Posterior vena cava (tissue), 2 donors: ENCODE results near the gene KBTBD7. TPM values are rescaled to one million over a fixed set of nuclear protein-coding genes. Genes with fewer than 3 reads are reported as not detected.
"Not testable (repeated sequence)": the region's sequence is repeated elsewhere in the genome, so short reads cannot be mapped to it uniquely, and the experiment has no call there.

Source experiments
- DNase-seq: peaks from one replicate; pipeline ENCODE4 v3.0.0-alpha.2; 2020; ENCODE audit warnings: low spot score
- intact Hi-C, 2 donors: fragments of 100-400 bp; cut with DNase I; formaldehyde crosslinking; loops; one replicate each; pipeline versions ENCODE4 v1.14.1 to v1.14.2; 2022 to 2023
- total RNA-seq, 2 donors: library from RNA; stranded (reverse); fragmentation: NEBNext Ultra II Directional; extraction: Animal tissue kit (Norgen Biotek cat#: 25700); gene quantifications; one replicate each; pipeline ENCODE4 v1.2.1, GENCODE V29; 2021
- donor health status: DM: yes; HTN: yes; CAD: no.
- donor health status: DM: yes; HTN: yes; CAD: no.

KBTBD7 gene
- total RNA-seq, 2 donors from 2014 or later = 4.6 to 5.9 TPM

DNA sequence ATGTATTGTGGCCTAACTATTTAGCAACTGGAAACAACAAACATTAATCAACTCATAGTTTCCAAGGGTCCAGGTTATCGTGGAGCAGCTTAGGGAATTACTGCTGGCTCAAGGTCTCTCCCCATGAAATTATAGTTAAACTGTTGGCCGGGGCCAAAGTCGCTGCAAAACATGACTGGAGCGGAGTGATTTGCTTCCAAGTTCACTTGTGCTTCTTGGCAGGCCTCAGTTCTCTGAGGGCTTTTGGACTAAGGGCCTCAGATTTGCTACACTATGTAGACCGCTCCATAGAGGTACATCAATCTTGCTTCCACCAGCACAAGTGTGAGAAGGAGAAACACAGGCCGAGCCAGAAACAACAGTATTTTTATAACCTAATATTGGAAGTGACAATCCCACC lies 9.4 kb upstream of the KBTBD7 start:
- intact Hi-C loops = no loop called here
- no peak for DNase-seq

DNA sequence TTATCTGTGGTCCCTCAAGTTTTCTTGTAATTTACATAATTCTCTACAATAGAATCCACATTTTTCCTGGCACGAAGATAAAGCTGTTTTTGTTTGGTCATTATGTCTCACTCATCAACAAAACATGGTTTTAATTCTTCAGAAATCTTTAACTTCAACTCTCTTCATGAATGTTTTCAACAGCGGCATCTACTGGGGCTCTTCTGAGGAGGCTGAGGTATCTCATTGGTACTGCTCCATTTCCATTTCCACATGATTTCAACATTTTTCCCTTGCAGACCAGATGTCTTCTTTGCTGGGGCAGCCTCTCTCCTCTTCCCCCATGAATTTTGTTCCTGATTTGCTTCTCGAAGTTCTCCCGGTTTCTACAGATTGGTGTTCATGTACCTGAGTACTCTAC lies 5.8 kb upstream of the KBTBD7 start:
- no peak for DNase-seq
- intact Hi-C loops = no loop called here

GRCh38 chr13:41199526-41199925 lies 5.2 kb upstream of the KBTBD7 start:
- DNase-seq = no peak
- intact Hi-C loops = no loop called here

GRCh38 chr13:41199079-41199478 lies 4.7 kb upstream of the KBTBD7 start:
- intact Hi-C loops = no loop called here

DNA sequence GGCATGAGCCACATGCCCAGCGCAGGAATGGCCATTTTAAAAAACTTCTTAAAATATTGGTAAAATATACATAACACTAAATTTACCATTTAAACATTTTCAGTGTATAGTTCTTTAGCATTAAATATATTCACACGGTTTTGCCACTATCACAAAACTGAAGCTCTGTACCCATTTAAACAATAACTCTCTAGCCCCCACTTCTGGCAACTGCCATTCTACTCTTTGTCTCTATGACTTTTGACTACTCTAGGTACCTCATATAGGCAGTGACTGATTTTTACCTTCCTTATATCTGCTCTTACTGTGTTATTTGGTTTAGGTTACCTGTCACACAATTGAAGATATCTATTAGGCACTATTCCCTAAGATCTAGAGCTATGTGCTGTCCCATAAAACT lies 2.3 kb upstream of the KBTBD7 start:
- intact Hi-C loops = no loop called here

More at GRCh38 chr13:41199079-41199478, 4.7 kb upstream of the KBTBD7 start:
- no peak for DNase-seq

DNA sequence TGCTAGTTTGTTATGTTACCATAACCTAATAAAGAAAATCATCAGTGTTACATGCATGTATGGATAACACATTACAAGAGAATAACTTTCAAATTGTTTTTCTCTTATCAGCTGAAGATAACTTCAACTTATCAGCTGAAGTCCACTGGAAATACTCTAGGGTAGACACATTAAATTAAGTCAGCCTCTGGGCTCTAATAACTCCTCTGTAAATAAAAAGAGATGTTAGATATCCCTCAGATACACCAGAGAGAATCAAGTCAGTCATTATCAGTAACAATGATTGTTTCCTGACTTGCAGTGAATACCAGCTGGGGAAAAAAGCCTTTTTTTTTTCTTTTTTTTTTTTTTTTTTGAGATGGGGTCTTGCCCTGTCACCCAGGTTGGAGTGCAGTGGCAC lies 1.6 kb upstream of the KBTBD7 start:
- intact Hi-C loops = no loop called here
- no peak for DNase-seq

More for the DNA sequence above, 2.3 kb upstream of the KBTBD7 start:
- no peak for DNase-seq

DNA sequence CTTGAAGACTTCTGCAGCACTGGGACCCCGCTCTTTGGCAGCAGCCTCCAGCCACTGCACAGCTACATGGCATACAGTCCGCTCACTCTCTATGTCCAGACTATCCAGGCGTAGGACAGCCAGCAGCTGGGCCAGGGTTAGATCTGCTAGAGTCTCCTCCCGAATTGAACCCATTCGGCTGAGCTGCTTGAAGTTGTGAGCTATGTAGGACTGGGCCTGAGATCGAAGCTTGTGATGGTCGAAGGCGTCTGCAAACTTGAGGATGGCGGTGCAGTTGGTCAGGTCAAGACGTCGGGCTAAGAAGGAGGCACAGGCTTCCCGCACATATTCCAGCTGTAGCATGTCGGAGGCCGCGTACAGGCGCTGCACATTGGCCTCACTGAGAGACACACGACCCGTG lies 900 bp downstream of the KBTBD7 start:
- no peak for DNase-seq
- intact Hi-C loops = no loop called here

DNA sequence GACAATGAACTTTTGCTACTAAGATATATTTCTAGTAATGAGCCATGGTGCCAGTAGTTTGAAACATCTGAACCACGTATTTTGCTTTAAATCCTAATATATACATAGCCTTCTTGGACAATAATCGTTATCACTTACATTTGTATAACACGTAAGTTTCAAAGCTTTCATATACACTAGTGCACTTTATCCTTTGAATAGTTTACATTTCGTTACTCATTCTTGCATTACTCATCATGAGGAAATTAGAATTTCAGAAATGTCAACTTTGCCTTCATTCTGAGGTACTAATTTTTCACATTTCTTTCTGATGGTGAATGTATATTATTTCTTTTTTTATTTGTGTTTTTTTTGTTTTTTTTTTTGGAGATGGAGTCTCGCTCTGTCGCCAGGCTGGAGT lies 5.8 kb downstream of the KBTBD7 start:
- no peak for DNase-seq
- intact Hi-C loops = no loop called here

GRCh38 chr13:41186481-41186880 lies 7.9 kb downstream of the KBTBD7 start:
- intact Hi-C loops = no loop called here
- no peak for DNase-seq

- DNase-seq = no peak
- intact Hi-C loops = no loop called here
Measured at GRCh38 chr13:41182231-41182630, 12.1 kb downstream of the KBTBD7 start.

GRCh38 chr13:41179593-41180250 lies 14.6 kb downstream of the KBTBD7 start:
- intact Hi-C loops = no loop called here
- no peak for DNase-seq

GRCh38 chr13:41178040-41178439 lies 16.3 kb downstream of the KBTBD7 start:
- DNase-seq = no peak
- intact Hi-C loops = no loop called here

- no peak for DNase-seq
- intact Hi-C loops = no loop called here
Measured at GRCh38 chr13:41177616-41178015, 16.8 kb downstream of the KBTBD7 start.

DNA sequence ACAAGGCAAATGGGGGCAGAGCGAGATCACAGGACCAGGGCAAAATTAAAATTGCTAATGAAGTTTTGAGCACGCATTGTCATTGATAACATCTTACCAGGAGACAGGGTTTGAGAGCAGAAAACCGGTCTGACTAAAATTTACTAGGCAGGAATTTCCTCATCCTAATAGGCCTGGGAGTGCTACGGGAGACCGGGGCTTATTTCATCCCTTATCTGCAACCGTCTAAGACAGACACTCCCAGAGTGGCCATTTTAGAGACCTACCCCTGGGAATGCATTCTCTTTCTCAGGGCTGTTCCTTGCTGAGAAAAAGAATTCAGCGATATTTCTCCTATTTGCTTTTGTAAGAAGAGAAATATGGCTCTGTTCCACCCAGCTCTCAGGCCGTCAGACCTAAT lies 18.8 kb downstream of the KBTBD7 start:
- DNase-seq, intact Hi-C loops: not testable (repeated sequence)

DNA sequence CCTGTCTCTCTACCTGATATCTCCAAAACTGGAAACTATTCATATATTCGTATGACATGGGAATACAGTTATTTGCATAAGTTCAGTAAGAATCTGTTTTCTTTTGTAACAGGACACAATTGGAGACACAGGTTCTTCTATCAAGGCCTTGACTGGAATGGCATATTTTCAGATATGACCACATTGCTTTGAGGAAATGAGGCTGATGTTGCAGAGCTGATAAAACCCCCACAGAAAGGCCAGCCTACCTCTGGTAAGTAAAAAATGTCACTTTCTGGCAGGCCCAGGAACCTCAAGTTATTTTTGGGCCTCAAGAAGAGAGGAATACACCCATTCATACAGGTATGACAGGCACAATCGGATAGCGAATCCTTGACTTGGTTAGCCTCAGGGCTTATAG lies 32.2 kb downstream of the KBTBD7 start:
- DNase-seq = no peak
- intact Hi-C loops = no loop called here

- no peak for DNase-seq
- intact Hi-C loops = no loop called here
Measured at GRCh38 chr13:41159174-41159573, 35.2 kb downstream of the KBTBD7 start.

GRCh38 chr13:41157048-41157717 lies 37.2 kb downstream of the KBTBD7 start:
- no peak for DNase-seq
- intact Hi-C loops = no loop called here

- intact Hi-C loops = no loop called here
- no peak for DNase-seq
Measured at GRCh38 chr13:41156620-41157019, 37.7 kb downstream of the KBTBD7 start.

- intact Hi-C loops = no loop called here
- DNase-seq = no peak
Measured at GRCh38 chr13:41154042-41154441, 40.3 kb downstream of the KBTBD7 start.

DNA sequence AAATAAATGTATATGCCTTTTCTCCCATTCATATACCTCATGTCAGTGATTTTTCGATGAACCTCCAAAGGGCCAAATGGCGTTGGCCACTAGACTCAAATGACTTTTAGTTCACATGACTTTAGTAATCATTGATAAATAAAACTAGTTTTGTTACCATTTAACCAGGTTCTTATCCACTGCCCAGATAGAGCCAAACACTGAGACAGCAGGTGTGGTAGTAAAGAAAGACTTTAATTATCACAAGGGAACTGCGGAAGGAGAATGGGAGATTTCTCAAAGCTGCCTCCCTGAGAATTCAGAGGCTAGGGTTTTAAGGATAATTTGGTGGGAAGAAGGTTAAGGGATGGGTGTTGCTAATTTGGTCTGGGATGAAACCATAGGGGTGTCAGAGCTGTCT lies 42.4 kb downstream of the KBTBD7 start:
- intact Hi-C loops = no loop called here
- no peak for DNase-seq

DNA sequence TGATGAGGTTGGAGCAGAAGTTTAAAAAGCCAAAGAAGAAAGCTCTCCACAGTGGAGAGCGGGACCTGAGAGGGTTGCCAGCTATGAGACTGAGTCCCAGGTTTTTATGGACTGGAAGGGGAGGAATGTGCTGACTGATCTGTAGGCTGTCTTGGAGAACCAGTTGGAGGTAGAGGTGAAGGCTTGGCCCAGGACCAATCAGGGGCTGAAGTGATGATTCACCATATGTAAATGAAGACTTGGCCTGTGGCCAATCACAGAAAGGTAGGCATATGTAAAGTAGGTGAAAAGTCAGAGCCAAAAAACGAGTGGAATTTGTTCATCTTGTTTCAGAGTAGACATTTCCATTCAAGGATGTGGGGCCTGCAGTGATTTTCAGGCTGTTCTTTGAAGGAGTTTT lies 44.3 kb downstream of the KBTBD7 start:
- intact Hi-C loops = no loop called here

More for the DNA sequence above, 44.3 kb downstream of the KBTBD7 start:
- DNase-seq = no peak
